Left kidney (tissue), 2 donors: Measurements from ENCODE around the gene TTC21A. TPM values are rescaled to one million over a fixed set of nuclear protein-coding genes. Genes with fewer than 3 reads are reported as not detected.
"Not testable (repeated sequence)": the region's sequence is repeated elsewhere in the genome, so short reads cannot be mapped to it uniquely, and the experiment has no call there.

Experiments used
- DNase-seq: peaks from one replicate; pipeline ENCODE4 v3.0.0-alpha.2; 2013
- polyA plus RNA-seq: library from polyadenylated mRNA; unstranded; fragments of 120-200 nt; gene quantifications from one replicate; pipeline ENCODE4 v1.2.1, GENCODE V29; 2013; ENCODE audit not compliant: insufficient read length

TTC21A gene
- polyA plus RNA-seq, 1 donor, result 16.2 TPM

- DNase-seq, result no peak
Measured at GRCh38 chr3:39149498-39150147, 42.1 kb downstream of the TTC21A start.

- DNase-seq, result no peak
Measured at GRCh38 chr3:39150148-39150802, 42.8 kb downstream of the TTC21A start.

- no peak for DNase-seq
Measured at GRCh38 chr3:39150803-39151631, 43.5 kb downstream of the TTC21A start.

GRCh38 chr3:39153977-39154279 lies 46.4 kb downstream of the TTC21A start:
- DNase-seq, result no peak

- DNase-seq, result no peak
Measured at GRCh38 chr3:39154280-39155021, 47.0 kb downstream of the TTC21A start.

- DNase-seq, result no peak
Measured at GRCh38 chr3:39156421-39156820, 48.9 kb downstream of the TTC21A start.

GRCh38 chr3:39157359-39157758 lies 49.9 kb downstream of the TTC21A start:
- no peak for DNase-seq

- no peak for DNase-seq
Measured at GRCh38 chr3:39158148-39158715, 50.8 kb downstream of the TTC21A start.

- DNase-seq, result no peak
Measured at GRCh38 chr3:39164414-39164813, 56.9 kb downstream of the TTC21A start.

GRCh38 chr3:39165518-39165917 lies 58.0 kb downstream of the TTC21A start:
- DNase-seq, result no peak

- DNase-seq, result no peak
Measured at GRCh38 chr3:39166134-39166710, 58.7 kb downstream of the TTC21A start.

- DNase-seq, result no peak
Measured at GRCh38 chr3:39166932-39167532, 59.6 kb downstream of the TTC21A start.

- no peak for DNase-seq
Measured at GRCh38 chr3:39168156-39168780, 60.8 kb downstream of the TTC21A start.

- DNase-seq, result no peak
Measured at GRCh38 chr3:39169712-39170111, 62.2 kb downstream of the TTC21A start.

GRCh38 chr3:39170461-39170860 lies 63.0 kb downstream of the TTC21A start:
- DNase-seq, result no peak

GRCh38 chr3:39170877-39171276 lies 63.4 kb downstream of the TTC21A start:
- not testable (repeated sequence) for DNase-seq

- no peak for DNase-seq
Measured at GRCh38 chr3:39171860-39172259, 64.4 kb downstream of the TTC21A start.

- no peak for DNase-seq
Measured at GRCh38 chr3:39173318-39174125, 66.0 kb downstream of the TTC21A start.

- DNase-seq, result no peak
Measured at GRCh38 chr3:39176025-39176714, 68.7 kb downstream of the TTC21A start.
